ENCODE measurements around the gene P2RY13.

The P2RY13 gene

DNA sequence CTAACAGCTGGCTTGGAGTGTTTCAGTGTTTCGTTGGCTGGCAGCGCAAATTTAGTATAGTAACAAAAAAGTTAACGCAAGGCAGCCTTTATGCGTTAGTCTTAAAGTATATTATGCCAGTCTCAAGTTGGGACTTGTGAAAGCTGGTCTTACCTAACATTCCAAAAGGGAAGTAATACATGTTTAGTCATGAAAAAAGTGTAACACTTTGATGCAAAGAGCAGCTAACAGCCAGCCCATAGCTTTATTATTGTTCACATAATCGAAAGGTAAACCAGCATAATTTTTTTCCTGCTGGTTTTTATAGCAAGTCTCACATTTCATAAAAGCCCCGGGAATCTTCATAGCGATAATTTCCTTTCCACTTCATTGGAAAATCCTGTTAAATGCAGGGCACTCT lies 10.4 kb downstream of the P2RY13 start:
- no peaks in the 10 kb centered on the region for H3K36me3 ChIP-seq (ENCODE audit: insufficient read depth)
- no peak overlapping the region for H3K4me3 ChIP-seq (IDR thresholded peaks at IDR 0.05; ENCODE audit: insufficient read depth, low read depth, low read length)
- H3K4me1 ChIP-seq (ENCODE audit: low read depth, poor library complexity, severe bottlenecking) = peaks cover 25% of the 10 kb centered on the region
- H3K27ac ChIP-seq = no peak overlapping the region
- no peak overlapping the region for H2AFZ ChIP-seq (ENCODE audit: low read depth)
- TF ChIP-seq, protein P1, sequence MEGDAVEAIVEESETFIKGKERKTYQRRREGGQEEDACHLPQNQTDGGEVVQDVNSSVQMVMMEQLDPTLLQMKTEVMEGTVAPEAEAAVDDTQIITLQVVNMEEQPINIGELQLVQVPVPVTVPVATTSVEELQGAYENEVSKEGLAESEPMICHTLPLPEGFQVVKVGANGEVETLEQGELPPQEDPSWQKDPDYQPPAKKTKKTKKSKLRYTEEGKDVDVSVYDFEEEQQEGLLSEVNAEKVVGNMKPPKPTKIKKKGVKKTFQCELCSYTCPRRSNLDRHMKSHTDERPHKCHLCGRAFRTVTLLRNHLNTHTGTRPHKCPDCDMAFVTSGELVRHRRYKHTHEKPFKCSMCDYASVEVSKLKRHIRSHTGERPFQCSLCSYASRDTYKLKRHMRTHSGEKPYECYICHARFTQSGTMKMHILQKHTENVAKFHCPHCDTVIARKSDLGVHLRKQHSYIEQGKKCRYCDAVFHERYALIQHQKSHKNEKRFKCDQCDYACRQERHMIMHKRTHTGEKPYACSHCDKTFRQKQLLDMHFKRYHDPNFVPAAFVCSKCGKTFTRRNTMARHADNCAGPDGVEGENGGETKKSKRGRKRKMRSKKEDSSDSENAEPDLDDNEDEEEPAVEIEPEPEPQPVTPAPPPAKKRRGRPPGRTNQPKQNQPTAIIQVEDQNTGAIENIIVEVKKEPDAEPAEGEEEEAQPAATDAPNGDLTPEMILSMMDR (conservative IDR thresholded peaks at IDR 0.05; ENCODE audit: low read depth, low read length) = no peak
- H3K27me3 ChIP-seq (ENCODE audit: insufficient read depth, low read depth) = no peaks in the 10 kb centered on the region
- no peak overlapping the region for H3K9ac ChIP-seq
- H3K79me2 ChIP-seq (ENCODE audit: insufficient read depth, low read depth) = no peaks in the 10 kb centered on the region
- no peaks in the 10 kb centered on the region for H4K20me1 ChIP-seq (ENCODE audit: insufficient read depth)
- H3K4me2 ChIP-seq = no peak overlapping the region

DNA sequence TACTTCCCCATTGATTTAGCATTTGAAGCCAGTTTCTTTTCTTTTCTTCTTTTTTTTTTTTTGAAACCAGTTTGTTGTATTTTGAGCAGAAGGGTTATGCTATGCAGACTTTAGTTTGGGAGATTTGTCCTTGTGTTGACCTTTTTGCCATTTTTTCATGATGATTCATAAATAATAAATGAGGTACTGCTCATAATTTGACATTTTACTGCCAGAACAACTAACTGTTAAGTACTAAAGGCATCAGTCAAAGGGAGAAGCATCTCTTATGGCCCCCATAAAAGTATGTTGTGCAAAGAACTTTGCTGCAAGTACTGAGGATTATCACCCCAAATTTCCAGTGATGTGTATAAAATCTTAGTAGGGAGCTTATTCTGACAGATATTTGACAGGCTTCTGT lies 11.0 kb downstream of the P2RY13 start:
- Histone ChIP-seq H3K79me2 (ENCODE audit: insufficient read depth, low read depth) (no peaks in the 10 kb centered on the region), H3K27me3 (ENCODE audit: insufficient read depth, low read depth) (no peaks in the 10 kb centered on the region), H3K9ac (no peak overlapping the region), H3K4me1 (ENCODE audit: low read depth, poor library complexity, severe bottlenecking) (peaks cover 25% of the 10 kb centered on the region), H3K4me3 (IDR thresholded peaks at IDR 0.05; ENCODE audit: insufficient read depth, low read depth, low read length) (no peak overlapping the region), H3K27ac (no peak overlapping the region), H4K20me1 (ENCODE audit: insufficient read depth) (no peaks in the 10 kb centered on the region), H3K36me3 (ENCODE audit: insufficient read depth) (no peaks in the 10 kb centered on the region), H2AFZ (ENCODE audit: low read depth) (no peak overlapping the region), H3K4me2 (no peak overlapping the region)
- TF ChIP-seq, protein P1 (conservative IDR thresholded peaks at IDR 0.05; ENCODE audit: low read depth, low read length) = no peak

DNA sequence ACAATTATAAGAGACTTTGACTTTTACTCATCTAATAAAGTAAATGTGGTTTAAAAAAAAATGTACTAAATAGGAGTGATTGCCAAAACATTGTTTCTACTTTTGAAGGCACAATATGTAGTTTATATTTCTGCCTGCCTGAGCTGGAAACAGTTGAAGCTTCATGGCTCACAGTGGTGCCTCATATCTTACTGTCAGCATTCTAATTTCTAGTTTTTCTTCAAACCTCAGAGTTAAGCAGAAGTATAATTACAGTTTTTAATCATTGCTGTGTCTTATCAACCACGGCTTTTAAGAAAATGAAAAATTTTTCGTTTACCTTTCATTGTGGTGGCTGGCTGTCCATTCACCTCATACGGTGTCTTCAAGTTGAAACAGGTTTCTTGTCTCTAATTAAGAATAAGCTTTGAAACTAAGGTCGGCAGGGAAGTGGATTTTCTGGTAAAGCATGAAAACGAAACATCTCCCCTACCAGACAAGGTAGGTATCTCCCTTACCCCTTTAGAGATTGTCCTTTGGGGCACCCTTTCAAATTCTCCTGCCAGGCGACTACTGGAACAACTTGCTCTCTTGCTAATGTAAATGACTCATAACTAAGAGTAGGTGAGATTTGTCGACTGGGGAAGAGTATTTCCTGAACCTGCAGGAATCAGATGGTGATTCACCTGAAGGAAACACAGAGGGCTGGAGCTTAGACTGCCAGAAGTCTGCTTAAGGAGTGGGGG lies 12.9 kb downstream of the P2RY13 start, which contains the start of gene GPR87:
TSS of gene GPR87 (minus strand) at position 554 of the 725 bp plus-strand sequence. CDS start 16,720 bp downstream, outside the sequence.
- H3K4me2 ChIP-seq = peak within 1 kb of the TSS; percentile 55
- TF ChIP-seq, protein P1 (conservative IDR thresholded peaks at IDR 0.05; ENCODE audit: low read depth, low read length) = no peak
- H3K4me1 ChIP-seq (ENCODE audit: low read depth, poor library complexity, severe bottlenecking) = peaks cover 25% of the 10 kb centered on the region
- H3K27me3 ChIP-seq (ENCODE audit: insufficient read depth, low read depth) = no peaks in the 10 kb centered on the region
- H4K20me1 ChIP-seq (ENCODE audit: insufficient read depth) = no peaks in the 10 kb centered on the region
- no peaks in the 10 kb centered on the region for H3K79me2 ChIP-seq (ENCODE audit: insufficient read depth, low read depth)
- peak within 1 kb of the TSS; percentile 35 for H3K27ac ChIP-seq
- H3K4me3 ChIP-seq (IDR thresholded peaks at IDR 0.05; ENCODE audit: insufficient read depth, low read depth, low read length) = no peak within 1 kb of the TSS
- H2AFZ ChIP-seq (ENCODE audit: low read depth) = 0 out of 2 replicates have a peak within 1 kb of the TSS, but pooled peaks have one; percentile 24
- H3K9ac ChIP-seq = no peak within 1 kb of the TSS; the same call in 1 of the 2 replicates
- no peaks in the 10 kb centered on the region for H3K36me3 ChIP-seq (ENCODE audit: insufficient read depth)

DNA sequence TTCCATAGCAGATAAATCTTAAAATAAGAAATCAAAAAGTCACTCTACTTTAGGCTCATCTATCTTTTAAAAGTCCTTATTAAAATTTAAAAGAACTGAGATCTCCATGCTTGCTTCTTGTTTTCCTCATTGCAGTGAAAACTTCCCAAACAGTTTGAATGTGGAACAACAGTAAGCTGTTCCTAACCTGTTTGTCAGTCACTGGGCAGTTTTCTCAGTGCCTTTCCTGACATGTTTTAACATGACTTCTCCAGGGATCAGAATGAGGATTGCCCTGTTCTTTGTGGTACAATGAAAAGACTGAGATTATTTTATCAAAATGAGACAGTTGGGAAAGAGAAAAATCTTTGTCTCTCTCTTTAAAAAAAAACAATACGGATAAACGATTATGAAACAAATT lies 13.5 kb downstream of the P2RY13 start:
- Histone ChIP-seq H3K36me3 (ENCODE audit: insufficient read depth) (no peaks in the 10 kb centered on the region), H3K79me2 (ENCODE audit: insufficient read depth, low read depth) (no peaks in the 10 kb centered on the region), H2AFZ (ENCODE audit: low read depth) (no peak overlapping the region), H3K4me3 (IDR thresholded peaks at IDR 0.05; ENCODE audit: insufficient read depth, low read depth, low read length) (no peak overlapping the region), H3K27ac (peak overlapping the region; percentile 35), H3K4me2 (peak overlapping the region; percentile 55; the same call in 1 of the 2 replicates), H3K4me1 (ENCODE audit: low read depth, poor library complexity, severe bottlenecking) (peaks cover 25% of the 10 kb centered on the region), H3K9ac (no peak overlapping the region), H4K20me1 (ENCODE audit: insufficient read depth) (no peaks in the 10 kb centered on the region), H3K27me3 (ENCODE audit: insufficient read depth, low read depth) (no peaks in the 10 kb centered on the region)
- TF ChIP-seq, protein P1 (conservative IDR thresholded peaks at IDR 0.05; ENCODE audit: low read depth, low read length) = no peak

All from KMS-11 (cell line).